Activated effector memory CD4-positive, alpha-beta T cell treated with Interleukin-2 at 50 U/mL for 16 hours (primary cell): ENCODE data around the gene UBASH3A.
A peak's percentile ranks its signal among the peaks of the same experiment; 100 is the strongest.
"Not testable (repeated sequence)": the region's sequence is repeated elsewhere in the genome, so short reads cannot be mapped to it uniquely, and the experiment has no call there.

Experiments
- DNase-seq: peaks from one replicate; pipeline ENCODE4 v3.0.0-alpha.2; 2020

UBASH3A gene

DNA sequence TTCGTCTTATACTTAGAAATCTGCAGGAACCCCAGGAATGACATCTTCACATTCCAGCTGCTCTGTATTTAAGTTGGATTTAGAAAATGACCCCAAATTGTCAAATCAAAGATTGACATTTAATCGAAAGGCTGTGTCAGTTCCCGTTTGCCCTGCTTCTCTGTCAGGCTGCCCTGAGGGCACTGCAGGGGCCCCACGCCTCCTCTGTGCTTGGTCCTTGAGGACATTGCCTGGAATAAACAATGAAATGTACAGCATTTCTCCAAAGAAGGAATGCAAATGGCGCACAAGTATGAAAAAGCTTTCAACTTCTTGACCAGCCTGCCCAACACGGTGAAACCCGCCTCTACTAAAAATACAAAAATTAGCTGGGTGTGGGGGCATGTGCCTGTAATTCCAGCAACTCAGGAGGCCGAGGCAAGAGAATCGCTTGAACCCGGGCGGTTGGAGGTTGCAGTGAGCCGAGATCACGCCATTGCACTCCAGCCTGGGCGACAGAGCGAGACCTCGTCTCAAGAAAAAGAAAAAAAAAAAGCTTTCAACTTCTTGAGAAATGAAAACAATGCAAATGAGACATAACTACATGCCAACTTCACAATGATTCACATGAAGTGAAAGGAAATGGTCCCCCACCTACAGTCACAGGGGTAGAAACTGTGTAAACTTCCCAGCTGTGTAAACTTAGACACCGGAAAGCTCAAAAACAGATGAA is 10.8 kb upstream of the UBASH3A start:
- DNase-seq = no peak

GRCh38 chr21:42393443-42393950 is 10.2 kb upstream of the UBASH3A start:
- no peak for DNase-seq

DNA sequence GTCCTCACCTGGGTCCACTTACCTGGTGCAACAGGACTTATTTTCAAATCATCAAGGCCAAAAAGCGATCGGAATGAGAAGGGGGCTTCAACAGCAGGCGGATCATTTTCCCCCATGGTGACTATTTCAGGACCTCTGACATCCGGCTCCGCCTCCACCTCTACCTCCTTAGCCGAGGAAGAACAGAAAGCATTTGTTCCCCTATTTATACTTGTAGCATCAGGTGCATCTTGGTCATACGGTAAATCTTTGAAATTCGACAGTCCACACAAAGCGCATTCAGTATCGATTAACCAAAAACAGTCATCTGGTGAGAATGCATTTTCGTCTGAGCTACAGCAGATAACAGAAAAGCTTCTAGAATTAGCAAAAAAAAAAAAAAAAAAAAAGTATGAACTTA is 8.4 kb upstream of the UBASH3A start:
- DNase-seq = no peak

- no peak for DNase-seq
Measured at GRCh38 chr21:42395905-42396651, 7.6 kb upstream of the UBASH3A start, which contains the start of gene TMPRSS3. Gene TMPRSS3, minus strand, starts transcription at chr21:42396052. Its CDS starts 635 bp downstream, at chr21:42395417.

- no peak for DNase-seq
Measured at GRCh38 chr21:42396799-42397745, 6.6 kb upstream of the UBASH3A start.

GRCh38 chr21:42397746-42398394 is 5.8 kb upstream of the UBASH3A start:
- no peak for DNase-seq

DNA sequence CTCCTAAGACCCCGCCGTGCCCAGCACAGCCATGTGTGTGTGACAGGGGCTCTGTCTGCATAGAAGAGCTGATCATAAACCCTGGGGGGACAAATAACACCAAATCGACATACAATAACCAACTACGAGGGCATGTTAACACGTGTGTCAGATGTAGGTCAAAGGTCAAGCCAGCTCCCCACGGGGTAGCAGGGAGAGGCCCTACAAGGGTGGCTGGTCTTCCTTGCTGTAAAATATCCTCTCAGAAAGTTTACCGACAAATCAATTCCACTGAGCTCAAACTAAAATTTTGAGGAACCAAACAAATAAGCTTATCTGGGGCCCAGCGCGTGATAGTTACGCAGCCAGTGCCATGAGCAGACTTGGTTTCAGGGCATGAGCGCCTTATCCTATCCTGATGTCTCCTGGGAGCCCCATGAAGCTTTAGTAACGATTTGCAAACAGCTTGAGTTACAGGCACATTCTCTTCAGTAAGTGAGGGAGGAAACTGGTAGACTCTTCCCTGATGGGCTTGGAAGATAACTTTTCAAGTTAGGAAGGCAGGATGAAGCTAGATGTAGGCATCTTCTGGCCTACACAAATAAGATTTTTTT is 5.2 kb upstream of the UBASH3A start:
- DNase-seq = no peak

DNA sequence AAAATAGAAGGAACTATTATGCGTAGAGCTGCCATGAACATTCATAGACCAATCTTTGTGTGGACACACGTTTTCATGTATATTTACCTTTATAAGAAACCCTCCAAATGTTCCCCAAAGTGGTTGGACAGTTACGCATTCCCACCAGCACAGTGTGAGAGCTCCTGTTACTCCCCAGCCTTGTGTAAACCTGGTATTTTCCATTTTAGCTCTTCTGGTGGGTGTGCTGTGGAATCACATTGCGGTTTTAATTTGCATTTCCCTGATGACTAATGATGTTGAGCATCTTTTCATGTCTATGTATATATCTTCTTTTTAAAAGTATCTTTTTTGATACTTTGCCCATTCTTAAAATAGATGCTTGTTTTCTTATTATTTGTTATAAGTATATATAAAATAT is 3.2 kb upstream of the UBASH3A start:
- DNase-seq = no peak

DNA sequence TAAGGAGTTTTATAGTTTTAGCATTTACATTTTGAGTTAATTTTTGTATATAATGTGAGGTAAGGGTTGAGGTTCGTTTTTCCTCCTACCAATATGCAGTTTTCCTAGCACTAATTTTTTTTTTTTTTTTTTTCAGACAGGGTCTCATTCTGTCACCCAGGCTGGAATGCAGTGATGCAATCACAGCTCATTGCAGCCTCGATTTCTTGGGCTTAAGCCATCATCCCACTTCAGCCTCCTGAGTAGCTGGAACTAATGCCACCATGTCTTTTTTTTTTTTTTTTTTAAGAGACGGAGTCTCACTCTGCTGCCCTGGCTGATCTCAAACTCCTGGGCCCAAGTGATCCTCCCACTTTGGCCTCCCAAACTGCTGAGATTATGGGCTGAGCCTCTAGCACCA is 2.5 kb upstream of the UBASH3A start:
- no peak for DNase-seq

DNA sequence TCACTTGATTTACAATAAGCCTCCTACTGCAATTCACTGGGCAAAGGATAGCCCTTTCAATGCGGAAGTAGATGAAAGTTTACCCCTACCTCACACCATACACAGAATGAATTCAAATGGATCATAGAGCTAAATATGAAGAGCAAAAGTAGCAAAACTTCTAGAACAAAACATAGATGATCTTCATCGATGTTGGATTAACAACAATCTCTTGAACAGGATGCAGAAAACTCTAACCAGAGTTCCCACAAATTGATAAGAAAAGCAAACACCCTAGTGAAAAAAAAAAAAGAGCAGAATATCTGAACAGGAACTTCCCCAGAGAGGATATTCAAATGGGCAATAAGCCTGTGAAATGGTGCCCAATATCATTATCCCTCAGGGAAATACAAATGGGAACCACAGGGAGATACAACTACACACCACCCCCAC is 1.9 kb upstream of the UBASH3A start:
- DNase-seq = no peak

GRCh38 chr21:42404539-42404938 is 837 bp downstream of the UBASH3A start:
- no peak for DNase-seq

- no peak for DNase-seq
Measured at GRCh38 chr21:42405064-42406013, 1.6 kb downstream of the UBASH3A start.

GRCh38 chr21:42406201-42406621 is 2.5 kb downstream of the UBASH3A start:
- DNase-seq = peak; percentile 39

GRCh38 chr21:42406866-42407265 is 3.2 kb downstream of the UBASH3A start:
- no peak for DNase-seq

- DNase-seq = no peak
Measured at GRCh38 chr21:42407476-42407875, 3.8 kb downstream of the UBASH3A start.

DNA sequence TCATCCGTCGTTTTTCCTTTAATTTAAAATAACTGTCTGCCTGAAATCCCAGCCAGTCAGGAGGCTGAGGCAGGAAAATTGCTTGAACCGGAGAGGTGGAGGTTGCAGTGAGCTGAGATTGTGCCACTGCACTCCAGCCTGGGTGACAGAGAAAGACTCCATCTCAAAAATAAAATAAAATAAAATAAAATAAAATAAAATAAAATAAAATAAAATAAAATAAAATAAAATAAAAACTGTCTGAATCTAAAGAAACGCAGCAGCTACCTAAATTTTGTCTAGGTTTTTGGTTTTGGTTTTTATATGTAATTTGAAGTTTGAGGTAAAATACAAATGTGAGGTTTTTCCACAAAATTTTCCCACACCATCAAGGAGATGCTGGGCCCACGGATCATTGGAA is 5.0 kb downstream of the UBASH3A start:
- DNase-seq = not testable (repeated sequence)

DNA sequence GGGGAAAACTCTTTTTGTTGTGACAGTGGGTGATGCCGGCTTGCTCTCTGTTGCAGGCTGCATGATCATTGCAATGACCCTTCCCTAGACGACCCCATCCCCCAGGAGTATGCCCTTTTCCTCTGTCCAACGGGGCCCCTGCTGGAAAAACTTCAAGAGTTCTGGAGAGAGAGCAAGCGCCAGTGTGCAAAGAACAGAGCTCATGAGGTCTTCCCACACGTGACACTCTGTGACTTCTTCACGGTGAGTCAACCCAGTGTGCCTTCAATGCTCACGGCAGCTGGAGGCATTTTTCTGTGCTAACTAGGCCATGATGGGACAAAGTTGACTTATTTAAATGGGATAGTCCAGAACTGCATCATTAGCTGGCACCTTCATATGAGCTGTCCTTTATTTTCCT is 5.7 kb downstream of the UBASH3A start:
- no peak for DNase-seq

DNA sequence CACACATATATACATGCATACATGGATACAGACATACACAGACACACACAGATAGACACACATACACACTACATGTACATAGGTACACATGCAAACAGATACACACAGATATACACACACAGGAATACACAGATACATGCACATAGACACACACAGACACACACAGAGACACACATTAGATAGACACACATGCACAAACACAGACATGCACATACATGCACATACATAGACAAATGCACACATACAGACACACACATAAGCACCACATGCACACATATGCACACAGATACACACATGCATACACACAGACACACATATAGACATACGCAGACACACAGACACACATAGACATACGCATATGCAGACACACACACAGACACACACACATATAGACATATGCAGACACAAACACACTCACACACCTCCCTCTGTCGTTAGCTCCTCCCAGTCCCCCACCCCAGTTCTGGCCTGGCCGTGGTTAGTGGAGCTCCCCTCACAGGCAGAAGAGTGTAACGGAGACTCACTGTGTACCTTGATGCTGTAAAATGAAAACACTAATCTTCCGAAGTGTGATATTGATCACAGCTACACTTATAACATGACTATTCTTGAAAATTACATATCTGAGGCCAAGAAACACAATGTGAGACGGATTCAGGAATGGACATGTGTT is 7.6 kb downstream of the UBASH3A start:
- no peak for DNase-seq

- no peak for DNase-seq
Measured at GRCh38 chr21:42411891-42412635, 8.4 kb downstream of the UBASH3A start.

GRCh38 chr21:42412636-42412933 is 8.9 kb downstream of the UBASH3A start:
- DNase-seq = no peak
